Lower leg skin (tissue), 4 donors: ENCODE results near the gene STIM1. TPM values are rescaled to one million over a fixed set of nuclear protein-coding genes. Genes with fewer than 3 reads are reported as not detected.
A peak's percentile ranks its signal among the peaks of the same experiment; 100 is the strongest.

ENCODE experiments used
- DNase-seq, 2 donors: peaks; one replicate each; pipeline ENCODE4 v3.0.0-alpha.2; 2019; ENCODE audit warnings: low spot score in 2 of 2
- H3K4me3 ChIP-seq: fragments of 200-600 bp; sonication (generic); 2 replicates; pipeline ENCODE4 v1.5.1; 2017; ENCODE audit warnings: mild to moderate bottlenecking, low read depth; ENCODE audit not compliant: poor library complexity, severe bottlenecking
- CTCF ChIP-seq, 3 donors: fragments of 450-650 bp; IDR thresholded peaks; one replicate each; pipeline ENCODE4 v1.5.1; 2016; ENCODE audit warnings: antibody characterized with exemption in 3 of 3, mild to moderate bottlenecking in 3 of 3, moderate library complexity in 2 of 3
- POLR2A ChIP-seq, 2 donors: fragments of 450-650 bp; IDR thresholded peaks; one replicate each; pipeline ENCODE4 v1.6.1; 2016 to 2017; ENCODE audit warnings: antibody characterized with exemption in 2 of 2, mild to moderate bottlenecking in 1 of 2, moderate library complexity in 1 of 2
- WGBS, 2 donors: methylation state at CpG; one replicate each; pipeline ENCODE4 v1.1.5; 2018; 5-methylcytosine and 5-hydroxymethylcytosine counted together
- intact Hi-C: fragments of 100-400 bp; cut with DNase I; formaldehyde crosslinking; loops from one replicate; pipeline ENCODE4 v1.15.0; 2023; ENCODE audit warnings: low total_unique reads
- total RNA-seq, 4 donors: library from RNA; depleted of rRNA; stranded (reverse); fragments of >200 nt; gene quantifications; one replicate each; pipeline ENCODE4 v1.1.0, GENCODE V29; 2016

The STIM1 gene
- total RNA-seq, 4 donors from 2014 or later = 43.7 to 75.9 (median 64.9) TPM

GRCh38 chr11:3909901-3910300, 54.4 kb downstream of the STIM1 start:
- TF ChIP-seq CTCF (IDR thresholded peaks at IDR 0.05) (no peak), POLR2A (IDR thresholded peaks at IDR 0.05) (no peak)
- WGBS, 2 donors = 45 to 48% methylated on average over 3 of the region's 3 CpGs
- intact Hi-C loops = no loop called here
- DNase-seq = no peak
- H3K4me3 ChIP-seq = no peak overlapping the region

GRCh38 chr11:3911908-3912505, 56.5 kb downstream of the STIM1 start:
- TF ChIP-seq POLR2A (IDR thresholded peaks at IDR 0.05) = no peak
- no peak for TF ChIP-seq CTCF (IDR thresholded peaks at IDR 0.05)
- intact Hi-C loops = no loop called here
- WGBS, 2 donors = 97 to 98% methylated on average over 3 of the region's 3 CpGs

DNA sequence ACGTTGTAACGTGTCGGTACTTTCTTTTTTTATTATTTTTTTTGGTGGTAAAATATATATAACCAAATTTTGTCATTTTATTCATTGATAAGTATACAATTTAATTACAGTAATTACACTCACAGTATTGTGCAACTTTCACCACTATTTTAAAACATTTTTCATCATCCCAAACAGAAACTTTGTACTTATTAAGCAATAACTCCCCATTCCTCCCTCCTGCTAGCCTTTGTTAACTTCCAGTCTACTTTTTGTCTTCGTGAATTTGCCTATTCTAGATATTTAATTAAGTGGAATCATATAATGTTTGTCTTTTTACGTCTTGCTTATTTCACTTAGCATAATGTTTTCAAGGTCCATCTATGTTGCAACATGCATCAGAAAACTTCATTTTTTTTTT, 58.5 kb downstream of the STIM1 start:
- intact Hi-C loops = no loop called here
- no peak for TF ChIP-seq CTCF (IDR thresholded peaks at IDR 0.05)
- 81% methylated on average over 5 of the region's 5 CpGs for WGBS, 2 donors
- no peak for DNase-seq
- H3K4me3 ChIP-seq = no peak overlapping the region

More at GRCh38 chr11:3911908-3912505, 56.5 kb downstream of the STIM1 start:
- H3K4me3 ChIP-seq = no peak overlapping the region
- DNase-seq = no peak

DNA sequence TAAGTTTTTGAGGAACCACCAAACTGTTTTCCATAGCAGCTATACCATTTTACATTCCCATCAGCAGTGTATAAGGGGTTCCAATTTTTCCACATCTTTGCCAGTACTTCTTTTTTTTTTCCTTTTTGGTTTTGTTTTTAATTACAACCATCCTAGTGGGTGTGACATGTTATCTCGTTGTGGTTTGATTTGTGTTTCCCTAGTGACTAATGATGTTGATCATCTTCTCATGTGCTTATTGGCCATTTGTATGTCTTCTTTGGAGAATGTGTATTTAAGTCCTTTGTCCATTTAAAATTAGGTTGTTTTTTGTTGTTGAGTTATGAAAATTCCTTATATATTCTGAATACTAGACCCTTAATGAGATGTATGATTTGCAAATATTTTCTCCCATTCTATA, 59.3 kb downstream of the STIM1 start:
- no peak for DNase-seq
- no peak overlapping the region for H3K4me3 ChIP-seq
- TF ChIP-seq CTCF (IDR thresholded peaks at IDR 0.05) = no peak
- no peak for TF ChIP-seq POLR2A (IDR thresholded peaks at IDR 0.05)
- intact Hi-C loops = no loop called here
- WGBS, 2 donors = 3 to 7% methylated on average over 1 of the region's 1 CpG

DNA sequence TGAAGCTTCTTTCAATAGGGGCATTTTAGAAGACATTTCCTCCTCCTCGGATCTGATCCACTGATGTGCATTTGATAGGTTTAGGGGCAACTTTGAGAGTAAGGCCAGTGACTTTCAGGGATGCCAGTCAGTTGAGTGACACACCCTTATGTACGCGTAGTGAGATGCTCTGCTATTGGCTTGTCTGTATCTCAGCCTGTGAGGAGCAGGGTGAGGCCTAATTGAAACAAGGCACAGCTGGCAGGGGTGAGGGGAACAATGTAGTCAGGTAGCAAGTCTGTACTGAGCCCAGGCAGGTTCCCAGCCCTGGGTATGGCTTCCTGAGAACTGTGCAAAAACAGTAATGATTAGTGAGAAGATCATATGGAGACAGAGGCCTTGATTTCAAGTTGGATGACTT, 61.5 kb downstream of the STIM1 start:
- DNase-seq = peak in 1 of 2 donors; percentile 51
- 37 to 44% methylated on average over 3 of the region's 3 CpGs for WGBS, 2 donors
- no peak overlapping the region for H3K4me3 ChIP-seq
- intact Hi-C loops = no loop called here
- no peak for TF ChIP-seq CTCF (IDR thresholded peaks at IDR 0.05)
- no peak for TF ChIP-seq POLR2A (IDR thresholded peaks at IDR 0.05)
